Measurements from ENCODE around the gene AKAP6.

GRCh38 chr14:32666308-32666707 is 337.2 kb downstream of the AKAP6 start:
- TF ChIP-seq SPI1 (IDR thresholded peaks at IDR 0.05; ENCODE audit: low read depth, low read length) (no peak), POLR2A (IDR thresholded peaks at IDR 0.05; ENCODE audit: low read depth, low read length) (no peak), POLR2AphosphoS5 (IDR thresholded peaks at IDR 0.05; ENCODE audit: low read depth, low read length) (no peak)

Measured in GM12891 (cell line).